Activated CD8-positive, alpha-beta memory T cell treated with anti-CD3 and anti-CD28 coated beads for 24 hours (primary cell): Measurements from ENCODE around the gene SPSB3.

Experiments
- DNase-seq: peaks from one replicate; pipeline ENCODE4 v3.0.0-alpha.2; 2020

The SPSB3 gene

GRCh38 chr16:1782408-1783264, at the start of gene SPSB3, which contains the start of gene NUBP2:
Gene SPSB3, minus strand, starts transcription at chr16:1782571. Its CDS starts 1,088 bp downstream, at chr16:1781483.
Gene NUBP2, plus strand, starts transcription at chr16:1782960. Its CDS starts 61 bp downstream, at chr16:1783021.
- peak; percentile 96 for DNase-seq

GRCh38 chr16:1831186-1832075, 49.1 kb upstream of the SPSB3 start:
- no peak for DNase-seq

GRCh38 chr16:1830213-1830612, 47.8 kb upstream of the SPSB3 start:
- DNase-seq = no peak

GRCh38 chr16:1828645-1829410, 46.5 kb upstream of the SPSB3 start:
- no peak for DNase-seq

GRCh38 chr16:1826691-1827573, 44.6 kb upstream of the SPSB3 start, which contains the start of the genes FAHD1 and HAGH:
Gene FAHD1, plus strand, starts transcription at chr16:1827206. Its CDS starts 33 bp downstream, at chr16:1827239.
Gene HAGH, minus strand, starts transcription at chr16:1826825. Its CDS starts 38 bp downstream, at chr16:1826787.
- peak; percentile 97 for DNase-seq

- no peak for DNase-seq
Observed at GRCh38 chr16:1825864-1826690, 43.7 kb upstream of the SPSB3 start.

GRCh38 chr16:1825381-1825863, 43.1 kb upstream of the SPSB3 start:
- DNase-seq = no peak

- DNase-seq = no peak
Observed at GRCh38 chr16:1823821-1824220, 41.5 kb upstream of the SPSB3 start.

GRCh38 chr16:1822801-1823200, 40.4 kb upstream of the SPSB3 start:
- DNase-seq = no peak

GRCh38 chr16:1821861-1822611, 39.7 kb upstream of the SPSB3 start:
- no peak for DNase-seq

GRCh38 chr16:1820946-1821290, 38.5 kb upstream of the SPSB3 start:
- DNase-seq = no peak

- no peak for DNase-seq
Observed at GRCh38 chr16:1820096-1820945, 38.0 kb upstream of the SPSB3 start.

- DNase-seq = no peak
Observed at GRCh38 chr16:1819611-1820010, 37.2 kb upstream of the SPSB3 start.

- no peak for DNase-seq
Observed at GRCh38 chr16:1818873-1819525, 36.6 kb upstream of the SPSB3 start.

GRCh38 chr16:1818204-1818872, 36.0 kb upstream of the SPSB3 start:
- no peak for DNase-seq

GRCh38 chr16:1817716-1818115, 35.3 kb upstream of the SPSB3 start:
- DNase-seq = no peak

- DNase-seq = no peak
Observed at GRCh38 chr16:1817276-1817589, 34.9 kb upstream of the SPSB3 start.
